ENCODE measurements around the gene TUT4. TPM values are rescaled to one million over a fixed set of nuclear protein-coding genes. Genes with fewer than 3 reads are reported as not detected.

Gene TUT4
- total and polyA plus RNA-seq, 2 donors from 2014 or later = 19.7 to 47.8 TPM

DNA sequence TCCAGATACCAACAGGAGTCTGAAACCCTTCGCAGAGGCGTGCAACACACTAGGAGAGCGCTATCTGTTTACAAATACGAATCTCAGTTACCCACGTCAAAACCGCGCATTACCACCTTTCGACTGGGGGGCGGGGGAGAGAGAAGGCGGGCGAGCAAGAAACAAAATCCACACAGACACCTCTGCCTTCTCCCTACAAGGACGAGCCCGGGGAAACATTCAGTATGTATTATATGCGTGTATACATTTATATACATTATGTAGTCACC lies 722 bp downstream of the TUT4 start:
- Histone ChIP-seq H3K9ac (ENCODE audit: low read length in 3 of 3) (peak overlapping the region; percentile 87 to 90 (median 89)), H3K4me3 (ENCODE audit: low read length in 3 of 3) (peak overlapping the region; percentile 80 to 96 (median 83)), H3K27ac (ENCODE audit: low read depth in 2 of 2, low read length in 2 of 2) (peak overlapping the region; percentile 86 to 94), H3K9me3 (ENCODE audit: control insufficient read depth in 2 of 3, insufficient read depth in 1 of 3, low read length in 3 of 3) (no peaks in the 10 kb centered on the region), H3K27me3 (ENCODE audit: control insufficient read depth, insufficient read depth, low read length) (no peaks in the 10 kb centered on the region), H3K36me3 (ENCODE audit: control insufficient read depth in 2 of 3, insufficient read depth in 3 of 3, low read length in 3 of 3) (no peaks in the 10 kb centered on the region), H3K4me1 (ENCODE audit: control insufficient read depth in 2 of 3, insufficient read depth in 2 of 3, low read depth in 1 of 3, low read length in 3 of 3) (peaks cover 0 to 3% (median 3%) of the 10 kb centered on the region in 3 donors)
- FAIRE-seq (no peak), DNase-seq (peak in 4 of 5 donors; percentile 59 to 79 (median 74))
- intact Hi-C loops (cut with DNase I) = no loop called here
- TF ChIP-seq, protein P1, sequence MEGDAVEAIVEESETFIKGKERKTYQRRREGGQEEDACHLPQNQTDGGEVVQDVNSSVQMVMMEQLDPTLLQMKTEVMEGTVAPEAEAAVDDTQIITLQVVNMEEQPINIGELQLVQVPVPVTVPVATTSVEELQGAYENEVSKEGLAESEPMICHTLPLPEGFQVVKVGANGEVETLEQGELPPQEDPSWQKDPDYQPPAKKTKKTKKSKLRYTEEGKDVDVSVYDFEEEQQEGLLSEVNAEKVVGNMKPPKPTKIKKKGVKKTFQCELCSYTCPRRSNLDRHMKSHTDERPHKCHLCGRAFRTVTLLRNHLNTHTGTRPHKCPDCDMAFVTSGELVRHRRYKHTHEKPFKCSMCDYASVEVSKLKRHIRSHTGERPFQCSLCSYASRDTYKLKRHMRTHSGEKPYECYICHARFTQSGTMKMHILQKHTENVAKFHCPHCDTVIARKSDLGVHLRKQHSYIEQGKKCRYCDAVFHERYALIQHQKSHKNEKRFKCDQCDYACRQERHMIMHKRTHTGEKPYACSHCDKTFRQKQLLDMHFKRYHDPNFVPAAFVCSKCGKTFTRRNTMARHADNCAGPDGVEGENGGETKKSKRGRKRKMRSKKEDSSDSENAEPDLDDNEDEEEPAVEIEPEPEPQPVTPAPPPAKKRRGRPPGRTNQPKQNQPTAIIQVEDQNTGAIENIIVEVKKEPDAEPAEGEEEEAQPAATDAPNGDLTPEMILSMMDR (IDR thresholded peaks at IDR 0.05; ENCODE audit: borderline replicate concordance, extremely low read depth, insufficient read depth) = no peak

DNA sequence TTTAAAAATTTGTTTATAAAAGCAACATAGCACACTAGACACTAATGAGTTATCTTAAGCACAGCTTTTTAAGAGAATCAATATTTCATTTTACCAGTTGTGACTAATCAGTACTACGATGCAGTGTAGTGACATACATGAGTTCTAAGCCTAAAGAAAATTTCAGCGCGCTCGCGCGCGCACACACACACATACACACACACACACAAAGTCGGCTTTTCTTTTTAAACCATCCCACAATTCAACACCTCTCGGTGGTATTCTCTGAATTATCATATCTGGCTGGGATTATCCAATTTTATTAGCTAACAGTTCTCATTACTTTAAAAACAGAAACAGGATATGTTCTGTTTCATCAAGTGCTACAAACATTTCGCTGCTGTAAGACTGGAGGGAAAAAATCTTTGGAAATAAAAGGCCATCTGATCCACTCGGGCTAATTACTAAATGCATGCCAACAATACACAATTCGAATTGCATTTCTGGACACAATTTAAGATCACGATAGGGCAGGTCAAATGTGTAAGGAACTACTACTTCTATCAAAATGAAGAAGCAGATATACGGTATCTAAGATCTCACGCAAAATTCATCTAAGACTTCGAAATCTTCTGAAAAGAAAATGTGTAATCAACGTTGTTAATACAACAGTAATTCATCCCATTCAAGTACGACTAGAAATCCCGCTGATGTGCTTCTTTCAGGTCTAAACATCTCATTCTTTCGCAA lies 1.2 kb downstream of the TUT4 start:
- peak overlapping the region; percentile 86 to 94 for H3K27ac ChIP-seq (ENCODE audit: low read depth in 2 of 2, low read length in 2 of 2)
- no peak for FAIRE-seq

DNA sequence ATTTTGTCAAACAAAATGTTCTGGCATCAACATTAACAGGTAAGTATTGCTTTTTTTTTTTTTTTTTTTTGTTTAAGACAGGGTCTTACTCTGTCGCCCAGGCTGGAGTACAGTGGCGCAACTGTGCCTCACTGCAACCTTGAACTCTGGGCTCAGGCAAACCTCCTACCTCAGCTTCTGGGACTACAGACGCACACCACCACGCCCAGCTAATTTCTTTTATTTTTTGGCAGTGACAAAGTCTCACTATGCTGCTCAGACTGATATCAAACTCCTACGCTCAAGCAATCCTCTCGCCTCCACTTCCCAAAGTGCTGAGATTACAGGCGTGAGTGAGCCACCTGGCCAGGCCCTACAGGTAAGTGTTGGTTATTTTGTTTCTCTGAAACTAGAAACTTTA lies 2.4 kb downstream of the TUT4 start:
- no peaks in the 10 kb centered on the region for H3K9me3 ChIP-seq (ENCODE audit: control insufficient read depth in 2 of 3, insufficient read depth in 1 of 3, low read length in 3 of 3)
- H3K36me3 ChIP-seq (ENCODE audit: control insufficient read depth in 2 of 3, insufficient read depth in 3 of 3, low read length in 3 of 3) = no peaks in the 10 kb centered on the region
- TF ChIP-seq, protein P1 (IDR thresholded peaks at IDR 0.05; ENCODE audit: borderline replicate concordance, extremely low read depth, insufficient read depth) = no peak
- intact Hi-C loops (cut with DNase I) = no loop called here
- no peak overlapping the region for H3K4me3 ChIP-seq (ENCODE audit: low read length in 3 of 3)
- no peaks in the 10 kb centered on the region for H3K27me3 ChIP-seq (ENCODE audit: control insufficient read depth, insufficient read depth, low read length)
- H3K4me1 ChIP-seq (ENCODE audit: control insufficient read depth in 2 of 3, insufficient read depth in 2 of 3, low read depth in 1 of 3, low read length in 3 of 3) = peaks cover 0 to 3% (median 3%) of the 10 kb centered on the region in 3 donors
- DNase-seq (peak in 1 of 5 donors; percentile 15), FAIRE-seq (no peak)
- H3K27ac ChIP-seq (ENCODE audit: low read depth in 2 of 2, low read length in 2 of 2) = no peak overlapping the region
- peak overlapping the region in 1 of 3 donors; percentile 36 for H3K9ac ChIP-seq (ENCODE audit: low read length in 3 of 3)

More for the DNA sequence above, 1.2 kb downstream of the TUT4 start:
- TF ChIP-seq, protein P1 (IDR thresholded peaks at IDR 0.05; ENCODE audit: borderline replicate concordance, extremely low read depth, insufficient read depth) = no peak
- H3K9ac ChIP-seq (ENCODE audit: low read length in 3 of 3) = peak overlapping the region; percentile 87 to 90 (median 89)
- DNase-seq = peak in 4 of 5 donors; percentile 45 to 81 (median 58)
- intact Hi-C loops (cut with DNase I) = no loop called here
- H3K4me1 ChIP-seq (ENCODE audit: control insufficient read depth in 2 of 3, insufficient read depth in 2 of 3, low read depth in 1 of 3, low read length in 3 of 3) = peaks cover 0 to 3% (median 3%) of the 10 kb centered on the region in 3 donors
- H3K36me3 ChIP-seq (ENCODE audit: control insufficient read depth in 2 of 3, insufficient read depth in 3 of 3, low read length in 3 of 3) = no peaks in the 10 kb centered on the region
- H3K9me3 ChIP-seq (ENCODE audit: control insufficient read depth in 2 of 3, insufficient read depth in 1 of 3, low read length in 3 of 3) = no peaks in the 10 kb centered on the region
- peak overlapping the region; percentile 80 to 96 (median 83) for H3K4me3 ChIP-seq (ENCODE audit: low read length in 3 of 3)
- no peaks in the 10 kb centered on the region for H3K27me3 ChIP-seq (ENCODE audit: control insufficient read depth, insufficient read depth, low read length)

All from kidney (tissue), 14 donors.